ENCODE data around the gene WASHC4.

Gene WASHC4

GRCh38 chr12:105107494-105108371, at the start of gene WASHC4:
WASHC4 (plus strand) TSS chr12:105107731; CDS start chr12:105107801, 70 bp downstream.
- peak; percentile 88 for DNase-seq (ENCODE audit: low read depth)

GRCh38 chr12:105060715-105061378, 46.7 kb upstream of the WASHC4 start:
- no peak for DNase-seq (ENCODE audit: low read depth)

- DNase-seq (ENCODE audit: low read depth): no peak
These were observed 42.9 kb upstream of the WASHC4 start for GRCh38 chr12:105064564-105065178.

- DNase-seq (ENCODE audit: low read depth): no peak
These were observed 40.0 kb upstream of the WASHC4 start for GRCh38 chr12:105067511-105068031.

- no peak for DNase-seq (ENCODE audit: low read depth)
These were observed 37.4 kb upstream of the WASHC4 start for GRCh38 chr12:105069936-105070702.

- DNase-seq (ENCODE audit: low read depth): no peak
These were observed 35.5 kb upstream of the WASHC4 start for GRCh38 chr12:105071981-105072380.

GRCh38 chr12:105072888-105073488, 34.5 kb upstream of the WASHC4 start:
- no peak for DNase-seq (ENCODE audit: low read depth)

- DNase-seq (ENCODE audit: low read depth): no peak
These were observed 31.4 kb upstream of the WASHC4 start for GRCh38 chr12:105076098-105076497.

GRCh38 chr12:105076913-105077312, 30.6 kb upstream of the WASHC4 start:
- no peak for DNase-seq (ENCODE audit: low read depth)

GRCh38 chr12:105077435-105077834, 30.1 kb upstream of the WASHC4 start:
- no peak for DNase-seq (ENCODE audit: low read depth)

- no peak for DNase-seq (ENCODE audit: low read depth)
These were observed 28.6 kb upstream of the WASHC4 start for GRCh38 chr12:105078712-105079570.

- DNase-seq (ENCODE audit: low read depth): no peak
These were observed 24.5 kb upstream of the WASHC4 start for GRCh38 chr12:105083031-105083430.

GRCh38 chr12:105083551-105084105, 23.9 kb upstream of the WASHC4 start:
- no peak for DNase-seq (ENCODE audit: low read depth)

- DNase-seq (ENCODE audit: low read depth): no peak
These were observed 23.0 kb upstream of the WASHC4 start, which contains the start of gene ALDH1L2 for GRCh38 chr12:105084251-105085250. ALDH1L2 (minus strand) TSS chr12:105084458; CDS start chr12:105084436, 22 bp downstream.

- DNase-seq (ENCODE audit: low read depth): no peak
These were observed 22.0 kb upstream of the WASHC4 start for GRCh38 chr12:105085501-105085900.

- DNase-seq (ENCODE audit: low read depth): no peak
These were observed 17.7 kb upstream of the WASHC4 start for GRCh38 chr12:105089817-105090216.

- no peak for DNase-seq (ENCODE audit: low read depth)
These were observed 17.2 kb upstream of the WASHC4 start for GRCh38 chr12:105090361-105090760.

GRCh38 chr12:105091476-105092206, 15.9 kb upstream of the WASHC4 start:
- DNase-seq (ENCODE audit: low read depth): no peak

All from stimulated activated CD8-positive, alpha-beta memory T cell treated with anti-CD3 and anti-CD28 coated beads, Interleukin-12 subunit alpha, Interleukin-12 subunit beta, amount 100 ng/mL, for 1 hour (primary cell).